ENCODE measurements around the gene FADS1. TPM values are rescaled to one million over a fixed set of nuclear protein-coding genes. Genes with fewer than 3 reads are reported as not detected.

FADS1 gene
- total and polyA plus RNA-seq, 2 donors (not counting 3 experiments of a cell fraction or from before 2014, with no cell fraction given), result 110 to 121 TPM

GRCh38 chr11:61863548-61864081, 46.8 kb upstream of the FADS1 start:
- ChIA-PET POLR2A (no interaction called here), CTCF (interaction anchor here (2.2 kb wide), 1 partner anchor 66 kb away, joined by 7 read pairs; no protein-coding TSS in a partner anchor)
- Histone ChIP-seq H3K9me3 (replicated peaks; ENCODE audit: control insufficient read depth, insufficient read depth, low read length) (no peaks in the 10 kb centered on the region), H3K79me2 (ENCODE audit: control insufficient read depth, insufficient read depth, low read length) (no peaks in the 10 kb centered on the region), H3K4me2 (ENCODE audit: insufficient read depth, low read length) (no peak overlapping the region), H3K4me3 (replicated peaks in 1 of 3; ENCODE audit: insufficient read depth in 1 of 3, low read depth in 1 of 3, low read length in 3 of 3) (no peak overlapping the region), H2AFZ (ENCODE audit: low read depth, low read length) (no peak overlapping the region), H3K27me3 (ENCODE audit: control insufficient read depth in 2 of 2, insufficient read depth in 2 of 2, low read length in 2 of 2) (no peaks in the 10 kb centered on the region), H3K9me1 (replicated peaks; ENCODE audit: control insufficient read depth, extremely low read depth, insufficient read depth, low read length) (no peaks in the 10 kb centered on the region), H3K9ac (replicated peaks; ENCODE audit: extremely low read depth, insufficient read depth, low read length) (no peak overlapping the region), H3K4me1 (ENCODE audit: control insufficient read depth, extremely low read depth, insufficient read depth, low read length) (no peaks in the 10 kb centered on the region), H4K20me1 (replicated peaks; ENCODE audit: control insufficient read depth, extremely low read depth, insufficient read depth, low read length) (no peaks in the 10 kb centered on the region), H3K27ac (ENCODE audit: insufficient read depth, low read depth, low read length) (no peak overlapping the region), H3K36me3 (ENCODE audit: control insufficient read depth in 2 of 2, extremely low read depth in 1 of 2, insufficient read depth in 2 of 2, low read length in 2 of 2) (peaks cover 18 to 30% of the 10 kb centered on the region in 2 experiments)
- DNase-seq (ENCODE audit: low read depth, low spot score), result no peak
- no peak for FAIRE-seq
- dilution Hi-C loops (cut with MboI; ENCODE audit: extremely low pct_ligation_motif_present, low sequenced_read_pairs) (no loop called here), intact Hi-C loops (cut with micrococcal nuclease) (no loop called here)
- TF ChIP-seq, protein P1, sequence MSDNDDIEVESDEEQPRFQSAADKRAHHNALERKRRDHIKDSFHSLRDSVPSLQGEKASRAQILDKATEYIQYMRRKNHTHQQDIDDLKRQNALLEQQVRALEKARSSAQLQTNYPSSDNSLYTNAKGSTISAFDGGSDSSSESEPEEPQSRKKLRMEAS (IDR thresholded peaks at IDR 0.05; ENCODE audit: insufficient read depth, insufficient read length), result no peak
- TF ChIP-seq POLR2AphosphoS5 (IDR thresholded peaks at IDR 0.05; ENCODE audit: insufficient read depth, low read depth, low read length) (no peak), POLR2A (IDR thresholded peaks at IDR 0.05; ENCODE audit: low read depth, low read length) (no peak), JUN (IDR thresholded peaks at IDR 0.05; ENCODE audit: borderline replicate concordance, insufficient read depth, insufficient read length, low read depth) (no peak), GATA2 (IDR thresholded peaks at IDR 0.05; ENCODE audit: insufficient read depth, insufficient read length, low read depth, low read length) (no peak), EZH2 (IDR thresholded peaks at IDR 0.05; ENCODE audit: borderline replicate concordance, low read depth, low read length, severe bottlenecking) (no peak), MYC (IDR thresholded peaks at IDR 0.05; ENCODE audit: low read depth, low read length) (no peak), FOS (IDR thresholded peaks at IDR 0.05; ENCODE audit: borderline replicate concordance, insufficient read depth, low read length) (no peak), CTCF (IDR thresholded peaks at IDR 0.05; ENCODE audit: extremely low read depth in 1 of 2, insufficient read depth in 1 of 2, low read depth in 1 of 2, low read length in 2 of 2) (no peak)
- BruUV-seq (replicated peaks), result no TSS peak

Data from endothelial cell of umbilical vein (primary cell).